Hepatocyte (in vitro differentiated cells): ENCODE data around the gene KLB.
"Not testable (repeated sequence)": the region's sequence is repeated elsewhere in the genome, so short reads cannot be mapped to it uniquely, and the experiment has no call there.

Source experiments
- EZH2 ChIP-seq: fragments of 200-600 bp; sonication (generic); IDR thresholded peaks from 2 replicates; pipeline ENCODE4 v1.6.1; 2016; ENCODE audit warnings: antibody characterized with exemption, mild to moderate bottlenecking, borderline replicate concordance
- TF ChIP-seq, protein P1 (sequence below): fragments of 200-600 bp; sonication (generic); IDR thresholded peaks from 2 replicates; pipeline ENCODE4 v1.5.1; 2016; ENCODE audit warnings: antibody characterized with exemption, mild to moderate bottlenecking; ENCODE audit not compliant: poor library complexity

DNA sequence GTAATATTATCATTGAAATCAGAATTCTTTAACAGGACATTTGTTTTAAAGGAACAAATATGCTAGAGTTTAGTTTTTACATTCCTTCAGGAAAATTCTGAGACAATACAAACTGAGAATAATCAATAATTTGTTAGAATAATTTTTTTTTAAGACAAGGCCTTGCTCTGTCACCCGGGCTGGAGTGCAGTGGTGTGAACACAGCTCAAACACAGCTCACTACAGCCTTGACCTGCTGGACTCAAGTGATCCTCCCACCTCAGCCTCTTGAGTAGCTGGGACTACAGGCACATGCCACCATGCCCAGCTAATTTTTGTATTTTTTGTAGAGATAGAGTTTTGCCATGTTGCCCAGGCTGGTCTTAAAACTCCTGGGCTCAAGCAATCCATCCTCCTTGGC, 18.6 kb downstream of the KLB start:
- TF ChIP-seq EZH2: not testable (repeated sequence)
- TF ChIP-seq, protein P1, sequence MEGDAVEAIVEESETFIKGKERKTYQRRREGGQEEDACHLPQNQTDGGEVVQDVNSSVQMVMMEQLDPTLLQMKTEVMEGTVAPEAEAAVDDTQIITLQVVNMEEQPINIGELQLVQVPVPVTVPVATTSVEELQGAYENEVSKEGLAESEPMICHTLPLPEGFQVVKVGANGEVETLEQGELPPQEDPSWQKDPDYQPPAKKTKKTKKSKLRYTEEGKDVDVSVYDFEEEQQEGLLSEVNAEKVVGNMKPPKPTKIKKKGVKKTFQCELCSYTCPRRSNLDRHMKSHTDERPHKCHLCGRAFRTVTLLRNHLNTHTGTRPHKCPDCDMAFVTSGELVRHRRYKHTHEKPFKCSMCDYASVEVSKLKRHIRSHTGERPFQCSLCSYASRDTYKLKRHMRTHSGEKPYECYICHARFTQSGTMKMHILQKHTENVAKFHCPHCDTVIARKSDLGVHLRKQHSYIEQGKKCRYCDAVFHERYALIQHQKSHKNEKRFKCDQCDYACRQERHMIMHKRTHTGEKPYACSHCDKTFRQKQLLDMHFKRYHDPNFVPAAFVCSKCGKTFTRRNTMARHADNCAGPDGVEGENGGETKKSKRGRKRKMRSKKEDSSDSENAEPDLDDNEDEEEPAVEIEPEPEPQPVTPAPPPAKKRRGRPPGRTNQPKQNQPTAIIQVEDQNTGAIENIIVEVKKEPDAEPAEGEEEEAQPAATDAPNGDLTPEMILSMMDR: not testable (repeated sequence)
